Astrocyte (in vitro differentiated cells and primary cell): ENCODE results near the gene ZEB2.

Source experiments
- CTCF ChIP-seq: IDR thresholded peaks from 2 replicates; pipeline ENCODE4 v1.5.1; 2011; ENCODE audit warnings: low read depth, mild to moderate bottlenecking, inconsistent platforms, low read length, moderate library complexity; ENCODE audit not compliant: insufficient read depth
- EZH2 ChIP-seq: IDR thresholded peaks from 2 replicates; pipeline ENCODE4 v1.6.1; 2012; ENCODE audit warnings: mild to moderate bottlenecking, low read length, inconsistent platforms; ENCODE audit not compliant: insufficient read depth

GRCh38 chr2:144477281-144477956, 42.5 kb downstream of the ZEB2 start:
- no peak for TF ChIP-seq CTCF
- TF ChIP-seq EZH2: no peak
